Stimulated activated CD8-positive, alpha-beta memory T cell treated with anti-CD3 and anti-CD28 coated beads, Interleukin-4, amount 100 ng/mL, for 24 hours (primary cell): Measurements from ENCODE around the gene ADCYAP1.
"Not testable (repeated sequence)": the region's sequence is repeated elsewhere in the genome, so short reads cannot be mapped to it uniquely, and the experiment has no call there.

Experiments
- DNase-seq: peaks from one replicate; pipeline ENCODE4 v3.0.0-alpha.2; 2020; ENCODE audit warnings: low read depth

ADCYAP1 gene

GRCh38 chr18:904218-905090, at the start of gene ADCYAP1:
ADCYAP1 (plus strand) TSS chr18:904871; CDS start chr18:905387, 516 bp downstream.
- no peak for DNase-seq

- no peak for DNase-seq
Observed at GRCh38 chr18:857986-858385, 46.7 kb upstream of the ADCYAP1 start.

- peak; percentile 45 for DNase-seq
Observed at GRCh38 chr18:864872-865273, 39.8 kb upstream of the ADCYAP1 start.

GRCh38 chr18:867257-867656, 37.4 kb upstream of the ADCYAP1 start:
- no peak for DNase-seq

GRCh38 chr18:873426-873825, 31.2 kb upstream of the ADCYAP1 start:
- not testable (repeated sequence) for DNase-seq

- DNase-seq, result no peak
Observed at GRCh38 chr18:875912-876311, 28.8 kb upstream of the ADCYAP1 start.

- no peak for DNase-seq
Observed at GRCh38 chr18:877238-877637, 27.4 kb upstream of the ADCYAP1 start.

- no peak for DNase-seq
Observed at GRCh38 chr18:886076-886475, 18.6 kb upstream of the ADCYAP1 start.

GRCh38 chr18:887716-888115, 17.0 kb upstream of the ADCYAP1 start:
- DNase-seq, result no peak

GRCh38 chr18:892316-892715, 12.4 kb upstream of the ADCYAP1 start:
- no peak for DNase-seq

- no peak for DNase-seq
Observed at GRCh38 chr18:896315-896714, 8.4 kb upstream of the ADCYAP1 start.

- DNase-seq, result no peak
Observed at GRCh38 chr18:901761-902160, 2.9 kb upstream of the ADCYAP1 start.

GRCh38 chr18:902229-902628, 2.4 kb upstream of the ADCYAP1 start:
- no peak for DNase-seq

GRCh38 chr18:903701-904100, 970 bp upstream of the ADCYAP1 start:
- no peak for DNase-seq

- no peak for DNase-seq
Observed at GRCh38 chr18:905307-905947, 756 bp downstream of the ADCYAP1 start.

GRCh38 chr18:905948-906415, 1.3 kb downstream of the ADCYAP1 start:
- no peak for DNase-seq

- DNase-seq, result no peak
Observed at GRCh38 chr18:906416-907114, 1.9 kb downstream of the ADCYAP1 start.

GRCh38 chr18:907115-907884, 2.6 kb downstream of the ADCYAP1 start:
- no peak for DNase-seq

- no peak for DNase-seq
Observed at GRCh38 chr18:907885-908757, 3.5 kb downstream of the ADCYAP1 start.

- no peak for DNase-seq
Observed at GRCh38 chr18:908758-909724, 4.4 kb downstream of the ADCYAP1 start.
